RKO (cell line): ENCODE data around the gene COPS9.

ENCODE experiments used
- DNase-seq: peaks from one replicate; pipeline ENCODE4 v3.0.0-alpha.2; 2016; ENCODE audit warnings: low spot score

Gene COPS9

GRCh38 chr2:240111253-240111652 is 24.9 kb downstream of the COPS9 start:
- no peak for DNase-seq

GRCh38 chr2:240109386-240109785 is 26.7 kb downstream of the COPS9 start:
- DNase-seq: no peak

GRCh38 chr2:240107477-240107796 is 28.7 kb downstream of the COPS9 start:
- DNase-seq: no peak

GRCh38 chr2:240106765-240107476 is 29.2 kb downstream of the COPS9 start:
- DNase-seq: no peak

- DNase-seq: no peak
Observed at GRCh38 chr2:240105982-240106381, 30.1 kb downstream of the COPS9 start.

- DNase-seq: no peak
Observed at GRCh38 chr2:240103136-240103535, 33.0 kb downstream of the COPS9 start.

- DNase-seq: no peak
Observed at GRCh38 chr2:240098349-240098748, 37.8 kb downstream of the COPS9 start.

- DNase-seq: no peak
Observed at GRCh38 chr2:240095556-240096523, 40.3 kb downstream of the COPS9 start.

- DNase-seq: no peak
Observed at GRCh38 chr2:240089306-240089705, 46.8 kb downstream of the COPS9 start.

GRCh38 chr2:240086563-240086962 is 49.5 kb downstream of the COPS9 start:
- no peak for DNase-seq
